IMR-90 (cell line): ENCODE results near the gene GLDC. TPM values are rescaled to one million over a fixed set of nuclear protein-coding genes. Genes with fewer than 3 reads are reported as not detected.
A peak's percentile ranks its signal among the peaks of the same experiment; 100 is the strongest.

Source experiments
- ATAC-seq: fragments of 200-7000 bp; cut with Tn5 transposase; 2 replicates; pipeline ENCODE4 v1.9.1; 2020; ENCODE audit warnings: low read depth, mild to moderate bottlenecking, moderate library complexity
- BruUV-seq: library from RNA; stranded (reverse); fragments of 400-500 nt; replicated peaks from 2 replicates; lab custom pipeline; 2021; lab: Mats Ljungman, UMichigan
- CTCF ChIA-PET: fragments of 300-600 bp; formaldehyde crosslinking; extraction: SDS; loops from one replicate; lab custom pipeline; 2021; ENCODE audit warnings: antibody characterized with exemption; lab: Yijun Ruan, JAX
- POLR2A ChIA-PET: fragments of 300-600 bp; sonication (Branson Sonifier 250); formaldehyde crosslinking; loops from one replicate; lab custom pipeline; 2022; ENCODE audit warnings: antibody characterized with exemption; ENCODE audit not compliant: unreplicated experiment; lab: Charles Lee
- DNase-seq: peaks from one replicate; pipeline ENCODE4 v3.0.0; 2013
- H2AFZ ChIP-seq: replicated peaks from 2 replicates; pipeline ENCODE3; 2013; ENCODE audit warnings: low read length, mild to moderate bottlenecking; ENCODE audit not compliant: poor library complexity
- H2AK5ac ChIP-seq: 2 replicates; pipeline ENCODE4 v1.6.1; 2013; ENCODE audit warnings: low read depth, low read length, inconsistent platforms
- H2AK9ac ChIP-seq: replicated peaks from 2 replicates; pipeline ENCODE3; 2013; ENCODE audit warnings: mild to moderate bottlenecking, low read depth, low read length, moderate library complexity; ENCODE audit not compliant: poor library complexity
- H2BK120ac ChIP-seq: 2 replicates; pipeline ENCODE4 v1.6.1; 2013; ENCODE audit warnings: low read depth, low read length, inconsistent platforms
- H2BK15ac ChIP-seq: 3 replicates; pipeline ENCODE4 v1.6.1; 2013; ENCODE audit warnings: low read depth, low read length, inconsistent platforms
- H2BK20ac ChIP-seq: 2 replicates; pipeline ENCODE4 v1.6.1; 2013; ENCODE audit warnings: low read depth, mild to moderate bottlenecking, inconsistent platforms, low read length, moderate library complexity
- H2BK5ac ChIP-seq: 2 replicates; pipeline ENCODE4 v1.6.1; 2013; ENCODE audit warnings: mild to moderate bottlenecking, low read depth, low read length, inconsistent platforms; ENCODE audit not compliant: poor library complexity, severe bottlenecking
- H3K14ac ChIP-seq: replicated peaks from 2 replicates; pipeline ENCODE4 v1.6.1; 2013; ENCODE audit warnings: low read depth, low read length, inconsistent platforms
- H3K18ac ChIP-seq: 2 replicates; pipeline ENCODE4 v1.6.1; 2013; ENCODE audit warnings: low read depth, low read length, control low read depth
- H3K23ac ChIP-seq: 2 replicates; pipeline ENCODE4 v1.6.1; 2013; ENCODE audit warnings: low read depth, low read length, inconsistent platforms
- H3K27ac ChIP-seq: 2 replicates; pipeline ENCODE4 v1.5.1; 2013; ENCODE audit warnings: mild to moderate bottlenecking, control low read depth, low read length; ENCODE audit not compliant: insufficient read depth
- H3K27me3 ChIP-seq: 2 replicates; pipeline ENCODE4 v1.6.1; 2013; ENCODE audit warnings: low read length; ENCODE audit not compliant: control insufficient read depth, insufficient read depth
- H3K36me3 ChIP-seq: 2 replicates; pipeline ENCODE4 v1.6.1; 2013; ENCODE audit warnings: low read length, mixed read lengths; ENCODE audit not compliant: control insufficient read depth, insufficient read depth
- H3K4ac ChIP-seq: 2 replicates; pipeline ENCODE4 v1.6.1; 2013; ENCODE audit warnings: low read depth, low read length, inconsistent platforms
- H3K4me1 ChIP-seq: 2 replicates; pipeline ENCODE4 v1.6.1; 2013; ENCODE audit warnings: low read length, mixed read lengths; ENCODE audit not compliant: control insufficient read depth, insufficient read depth
- H3K4me2 ChIP-seq: 2 replicates; pipeline ENCODE4 v1.6.1; 2013; ENCODE audit warnings: low read depth, mild to moderate bottlenecking, control low read depth, low read length, moderate library complexity
- H3K4me3 ChIP-seq: 2 replicates; pipeline ENCODE4 v1.5.1; 2013; ENCODE audit warnings: low read depth, mild to moderate bottlenecking, control low read depth, low read length, moderate library complexity; ENCODE audit not compliant: insufficient read depth
- H3K56ac ChIP-seq: 2 replicates; pipeline ENCODE4 v1.6.1; 2013; ENCODE audit warnings: low read length, inconsistent platforms; ENCODE audit not compliant: insufficient read depth; ENCODE audit errors: extremely low read depth
- H3K79me1 ChIP-seq, 2 experiments: 2 replicates each; pipeline ENCODE4 v1.6.1; 2013; ENCODE audit warnings: low read length in 2 of 2, inconsistent platforms in 1 of 2, low read depth in 1 of 2
- H3K9ac ChIP-seq: 2 replicates; pipeline ENCODE4 v1.6.1; 2013; ENCODE audit warnings: low read depth, low read length, control low read depth
- H3K9me1 ChIP-seq: 2 replicates; pipeline ENCODE4 v1.6.1; 2013; ENCODE audit warnings: low read length, inconsistent platforms; ENCODE audit not compliant: insufficient read depth
- H3K9me3 ChIP-seq: 2 replicates; pipeline ENCODE4 v1.6.1; 2013; ENCODE audit warnings: low read length; ENCODE audit not compliant: control insufficient read depth, insufficient read depth
- H4K20me1 ChIP-seq: 2 replicates; pipeline ENCODE4 v1.6.1; 2013; ENCODE audit warnings: low read length, inconsistent platforms; ENCODE audit not compliant: insufficient read depth
- H4K5ac ChIP-seq: 2 replicates; pipeline ENCODE4 v1.6.1; 2013; ENCODE audit warnings: mild to moderate bottlenecking, low read depth, low read length, control low read depth
- H4K8ac ChIP-seq, 2 experiments: 2 replicates each; pipeline ENCODE4 v1.6.1; 2013; ENCODE audit warnings: low read depth in 2 of 2, low read length in 2 of 2, control low read depth in 1 of 2, inconsistent platforms in 1 of 2
- H4K91ac ChIP-seq: 2 replicates; pipeline ENCODE4 v1.6.1; 2013; ENCODE audit warnings: low read depth, low read length, inconsistent platforms; ENCODE audit not compliant: insufficient read depth
- BHLHE40 ChIP-seq: fragments of 150-350 bp; IDR thresholded peaks from 2 replicates; pipeline ENCODE4 v1.6.1; 2016; ENCODE audit warnings: mild to moderate bottlenecking, low read depth, low read length
- CEBPB ChIP-seq: IDR thresholded peaks from 2 replicates; pipeline ENCODE4 v1.6.1; 2012; ENCODE audit warnings: low read depth, low read length, improper control_type of control experiment
- CHD1 ChIP-seq: IDR thresholded peaks from 2 replicates; pipeline ENCODE4 v1.6.1; 2012; ENCODE audit warnings: low read depth, low read length, improper control_type of control experiment
- FOS ChIP-seq: fragments of 150-350 bp; IDR thresholded peaks from 2 replicates; pipeline ENCODE4 v1.6.1; 2016; ENCODE audit warnings: low read depth, low read length
- MAFK ChIP-seq: IDR thresholded peaks from 2 replicates; pipeline ENCODE4 v1.6.1; 2012; ENCODE audit warnings: low read depth, low read length, improper control_type of control experiment
- MAZ ChIP-seq: IDR thresholded peaks from 2 replicates; pipeline ENCODE4 v1.6.1; 2012; ENCODE audit warnings: low read depth, mild to moderate bottlenecking, low read length, improper control_type of control experiment, moderate library complexity, borderline replicate concordance
- MXI1 ChIP-seq: IDR thresholded peaks from 2 replicates; pipeline ENCODE4 v1.6.1; 2012; ENCODE audit warnings: low read depth, mild to moderate bottlenecking, low read length, moderate library complexity, borderline replicate concordance
- NFE2L2 ChIP-seq: fragments of 150-350 bp; IDR thresholded peaks from 2 replicates; pipeline ENCODE4 v1.6.1; 2016; ENCODE audit warnings: low read depth, mild to moderate bottlenecking, low read length
- POLR2A ChIP-seq: IDR thresholded peaks from 2 replicates; pipeline ENCODE4 v1.6.1; 2012; ENCODE audit warnings: mild to moderate bottlenecking, low read depth, low read length
- RAD21 ChIP-seq: IDR thresholded peaks from 2 replicates; pipeline ENCODE4 v1.6.1; 2012; ENCODE audit warnings: low read length, improper control_type of control experiment
- RCOR1 ChIP-seq: IDR thresholded peaks from 2 replicates; pipeline ENCODE4 v1.6.1; 2012; ENCODE audit warnings: mild to moderate bottlenecking, low read length, improper control_type of control experiment; ENCODE audit not compliant: insufficient replicate concordance
- RFX5 ChIP-seq: IDR thresholded peaks from 2 replicates; pipeline ENCODE4 v1.8.0; 2012; ENCODE audit warnings: low read depth, mild to moderate bottlenecking, low read length, moderate library complexity
- SMC3 ChIP-seq: fragments of 150-350 bp; IDR thresholded peaks from 2 replicates; pipeline ENCODE4 v1.6.1; 2016; ENCODE audit warnings: low read depth, mild to moderate bottlenecking, antibody characterized with exemption, low read length, moderate library complexity
- WGBS, 2 experiments: methylation state at CpG; one replicate each; pipeline versions ENCODE4 v1.1.5 to v1.1.7; 2013; ENCODE audit warnings: missing lambda C conversion rate in 2 of 2; ENCODE audit not compliant: insufficient read length in 1 of 2; ENCODE audit errors: extremely low coverage in 2 of 2; 5-methylcytosine and 5-hydroxymethylcytosine counted together
- dilution Hi-C: fragments of 300-500 bp; cut with HindIII; formaldehyde crosslinking; loops from one replicate; pipeline ENCODE4 v1.14.3; 2018; ENCODE audit warnings: low sequenced_read_pairs; ENCODE audit not compliant: unreplicated experiment
- in situ Hi-C: fragments of 300-500 bp; cut with MboI; formaldehyde crosslinking; loops from 3 replicates; pipeline ENCODE4 v1.14.3; 2019; ENCODE audit warnings: low sequenced_read_pairs, inconsistent platforms, mixed read lengths
- intact Hi-C: fragments of 100-400 bp; cut with micrococcal nuclease; formaldehyde crosslinking; loops from 2 replicates; pipeline ENCODE4 v1.10.0; 2022
- polyA plus RNA-seq, 3 experiments: library from polyadenylated mRNA; depleted of rRNA; stranded (reverse); fragments of >200 nt; gene quantifications; 2 replicates each; pipeline ENCODE4 v1.2.3, GENCODE V29; 2012; ENCODE audit warnings: low replicate concordance in 1 of 3
- total RNA-seq: library from RNA; depleted of rRNA; stranded (reverse); fragments of >200 nt; gene quantifications from 2 replicates; pipeline ENCODE4 v1.2.3, GENCODE V29; 2012
- TF ChIP-seq, protein P1 (sequence below): conservative IDR thresholded peaks from 2 replicates; pipeline ENCODE4 v1.5.1; 2012; ENCODE audit warnings: mild to moderate bottlenecking, low read depth, low read length, improper control_type of control experiment
- TF ChIP-seq, protein P2 (sequence below): fragments of 150-350 bp; IDR thresholded peaks from 2 replicates; pipeline ENCODE4 v1.6.1; 2016; ENCODE audit warnings: low read depth, mild to moderate bottlenecking, low read length, moderate library complexity, borderline replicate concordance
- TF ChIP-seq, protein P3 (sequence below): fragments of 150-350 bp; IDR thresholded peaks from 2 replicates; pipeline ENCODE4 v1.6.1; 2017; ENCODE audit warnings: mild to moderate bottlenecking, antibody characterized with exemption, low read length, low read depth

Gene GLDC
- total and polyA plus RNA-seq, 2 of the 4 experiments (the other 2 are of a cell fraction) = 0.36 to 0.50 TPM

DNA sequence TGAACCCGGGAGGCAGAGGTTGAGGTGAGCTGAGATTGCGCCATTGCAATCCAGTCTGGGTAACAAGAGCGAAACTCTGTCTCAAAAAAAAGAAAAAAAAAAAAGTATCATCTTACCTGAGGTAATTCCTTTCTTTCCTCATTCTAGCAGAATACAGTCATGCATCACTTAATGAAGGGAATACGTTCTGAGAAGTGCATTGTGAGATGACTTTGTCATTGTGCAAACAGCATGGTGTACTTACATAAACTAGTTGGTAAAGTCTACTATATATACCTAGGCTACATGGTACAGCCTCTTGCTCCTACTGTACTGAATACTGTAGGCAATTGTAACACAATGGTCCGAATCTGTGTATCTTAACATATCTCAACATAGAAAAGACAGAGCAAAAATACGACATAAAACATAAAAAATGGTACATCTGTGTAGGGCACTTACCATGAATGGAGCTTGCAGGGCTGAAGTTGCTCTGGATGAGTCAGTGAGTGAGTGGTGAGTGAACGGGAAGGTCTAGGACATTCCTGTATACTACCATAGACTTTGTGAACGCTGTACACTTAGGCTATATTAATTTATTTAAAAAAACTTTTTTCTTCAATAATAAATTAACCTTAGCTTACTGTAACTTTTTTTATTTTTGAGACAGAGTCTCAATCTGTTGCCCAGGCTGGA, 100.4 kb downstream of the GLDC start:
- dilution Hi-C loops = no loop called here

More for the DNA sequence above, 100.4 kb downstream of the GLDC start:
- no peak overlapping the region for H2AFZ ChIP-seq
- no peak overlapping the region for H3K18ac ChIP-seq
- H3K4me1 ChIP-seq = no peaks in the 10 kb centered on the region
- no peak overlapping the region for H2BK120ac ChIP-seq
- H3K79me1 ChIP-seq = no peaks in the 10 kb centered on the region
- H3K4me2 ChIP-seq = no peak overlapping the region
- H3K9me3 ChIP-seq = no peaks in the 10 kb centered on the region
- no peak overlapping the region for H2BK20ac ChIP-seq
- DNase-seq = peak; percentile 50
- H4K20me1 ChIP-seq = no peaks in the 10 kb centered on the region
- H3K4me3 ChIP-seq = no peak overlapping the region
- no peaks in the 10 kb centered on the region for H3K27me3 ChIP-seq
- in situ Hi-C loops = no loop called here
- H3K4ac ChIP-seq = no peak overlapping the region
- POLR2A ChIA-PET = no interaction called here
- H3K36me3 ChIP-seq = no peaks in the 10 kb centered on the region
- no peaks in the 10 kb centered on the region for H3K9me1 ChIP-seq
- no peak overlapping the region for H2AK9ac ChIP-seq
- H2BK5ac ChIP-seq = no peak overlapping the region
- H3K56ac ChIP-seq = no peak overlapping the region
- CTCF ChIA-PET = no interaction called here
- no peak overlapping the region for H3K14ac ChIP-seq
- TF ChIP-seq CEBPB (no peak), BHLHE40 (no peak), CHD1 (no peak), NFE2L2 (no peak), SMC3 (no peak), FOS (no peak), RFX5 (no peak), RAD21 (no peak), RCOR1 (no peak), MAFK (no peak), MAZ (no peak), POLR2A (no peak), MXI1 (no peak)
- TF ChIP-seq, protein P1, sequence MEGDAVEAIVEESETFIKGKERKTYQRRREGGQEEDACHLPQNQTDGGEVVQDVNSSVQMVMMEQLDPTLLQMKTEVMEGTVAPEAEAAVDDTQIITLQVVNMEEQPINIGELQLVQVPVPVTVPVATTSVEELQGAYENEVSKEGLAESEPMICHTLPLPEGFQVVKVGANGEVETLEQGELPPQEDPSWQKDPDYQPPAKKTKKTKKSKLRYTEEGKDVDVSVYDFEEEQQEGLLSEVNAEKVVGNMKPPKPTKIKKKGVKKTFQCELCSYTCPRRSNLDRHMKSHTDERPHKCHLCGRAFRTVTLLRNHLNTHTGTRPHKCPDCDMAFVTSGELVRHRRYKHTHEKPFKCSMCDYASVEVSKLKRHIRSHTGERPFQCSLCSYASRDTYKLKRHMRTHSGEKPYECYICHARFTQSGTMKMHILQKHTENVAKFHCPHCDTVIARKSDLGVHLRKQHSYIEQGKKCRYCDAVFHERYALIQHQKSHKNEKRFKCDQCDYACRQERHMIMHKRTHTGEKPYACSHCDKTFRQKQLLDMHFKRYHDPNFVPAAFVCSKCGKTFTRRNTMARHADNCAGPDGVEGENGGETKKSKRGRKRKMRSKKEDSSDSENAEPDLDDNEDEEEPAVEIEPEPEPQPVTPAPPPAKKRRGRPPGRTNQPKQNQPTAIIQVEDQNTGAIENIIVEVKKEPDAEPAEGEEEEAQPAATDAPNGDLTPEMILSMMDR = no peak
- TF ChIP-seq, protein P2, sequence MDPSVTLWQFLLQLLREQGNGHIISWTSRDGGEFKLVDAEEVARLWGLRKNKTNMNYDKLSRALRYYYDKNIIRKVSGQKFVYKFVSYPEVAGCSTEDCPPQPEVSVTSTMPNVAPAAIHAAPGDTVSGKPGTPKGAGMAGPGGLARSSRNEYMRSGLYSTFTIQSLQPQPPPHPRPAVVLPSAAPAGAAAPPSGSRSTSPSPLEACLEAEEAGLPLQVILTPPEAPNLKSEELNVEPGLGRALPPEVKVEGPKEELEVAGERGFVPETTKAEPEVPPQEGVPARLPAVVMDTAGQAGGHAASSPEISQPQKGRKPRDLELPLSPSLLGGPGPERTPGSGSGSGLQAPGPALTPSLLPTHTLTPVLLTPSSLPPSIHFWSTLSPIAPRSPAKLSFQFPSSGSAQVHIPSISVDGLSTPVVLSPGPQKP = no peak
- TF ChIP-seq, protein P3, sequence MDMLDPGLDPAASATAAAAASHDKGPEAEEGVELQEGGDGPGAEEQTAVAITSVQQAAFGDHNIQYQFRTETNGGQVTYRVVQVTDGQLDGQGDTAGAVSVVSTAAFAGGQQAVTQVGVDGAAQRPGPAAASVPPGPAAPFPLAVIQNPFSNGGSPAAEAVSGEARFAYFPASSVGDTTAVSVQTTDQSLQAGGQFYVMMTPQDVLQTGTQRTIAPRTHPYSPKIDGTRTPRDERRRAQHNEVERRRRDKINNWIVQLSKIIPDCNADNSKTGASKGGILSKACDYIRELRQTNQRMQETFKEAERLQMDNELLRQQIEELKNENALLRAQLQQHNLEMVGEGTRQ = no peak
- no peak overlapping the region for H4K8ac ChIP-seq
- no peak overlapping the region for H3K23ac ChIP-seq
- intact Hi-C loops = no loop called here
- H2BK15ac ChIP-seq = no peak overlapping the region
- WGBS, 2 experiments = no CpG with 5 or more reads among the region's 8 CpGs
- no peak overlapping the region for H3K27ac ChIP-seq
- no peak overlapping the region for H3K9ac ChIP-seq
- no peak overlapping the region for H2AK5ac ChIP-seq
- no peak for ATAC-seq
- no peak overlapping the region for H4K91ac ChIP-seq
- no TSS peak for BruUV-seq
- H4K5ac ChIP-seq = no peak overlapping the region
